Body of pancreas (tissue), 4 donors: ENCODE results near the gene LAIR2.

Experiments
- CTCF ChIP-seq, 7 experiments: fragments of 450-650 bp in 4 of 7; fragments of 200-600 bp in 3 of 7; sonication (generic) in 3 of 7; IDR thresholded peaks; one replicate each; pipeline ENCODE4 v1.5.1; 2016 to 2019; ENCODE audit warnings: antibody characterized with exemption in 7 of 7
- POLR2A ChIP-seq, 3 donors: fragments of 450-650 bp; IDR thresholded peaks; one replicate each; pipeline ENCODE4 v1.6.1; 2016; ENCODE audit warnings: antibody characterized with exemption in 3 of 3, mild to moderate bottlenecking in 2 of 3

GRCh38 chr19:54455786-54456422, 46.7 kb upstream of the LAIR2 start:
- TF ChIP-seq CTCF (IDR thresholded peaks at IDR 0.05) (no peak), POLR2A (IDR thresholded peaks at IDR 0.05) (no peak)
